ENCODE results near the gene LRPAP1. TPM values are rescaled to one million over a fixed set of nuclear protein-coding genes. Genes with fewer than 3 reads are reported as not detected.

The LRPAP1 gene
- total and polyA plus RNA-seq, 12 donors: 49.9 to 418 (median 345) TPM

- intact Hi-C loops (cut with DNase I): no loop called here
- peak in 1 of 2 donors; percentile 10 for DNase-seq
Measured at GRCh38 chr4:3464349-3464905, 67.8 kb downstream of the LRPAP1 start.

GRCh38 chr4:3463556-3464348 lies 68.5 kb downstream of the LRPAP1 start:
- peak in 1 of 2 donors; percentile 14 for DNase-seq
- TF ChIP-seq CTCF (IDR thresholded peaks at IDR 0.05): no peak
- intact Hi-C loops (cut with DNase I): no loop called here

More at GRCh38 chr4:3464349-3464905, 67.8 kb downstream of the LRPAP1 start:
- WGBS, 2 donors: 60 to 64% methylated on average over 15 of the region's 15 CpGs
- H3K27ac ChIP-seq: peak overlapping the region; percentile 74 to 98 (median 91)
- H3K9me3 ChIP-seq: no peaks in the 10 kb centered on the region
- no peaks in the 10 kb centered on the region for H3K36me3 ChIP-seq
- peak overlapping the region; percentile 49 to 75 (median 61) for H3K4me3 ChIP-seq
- H3K27me3 ChIP-seq: peaks cover 0 to 49% (median 30%) of the 10 kb centered on the region in 7 donors
- TF ChIP-seq CTCF (IDR thresholded peaks at IDR 0.05): no peak
- no peak for ATAC-seq
- peaks cover 5 to 73% (median 18%) of the 10 kb centered on the region in 9 donors for H3K4me1 ChIP-seq

DNA sequence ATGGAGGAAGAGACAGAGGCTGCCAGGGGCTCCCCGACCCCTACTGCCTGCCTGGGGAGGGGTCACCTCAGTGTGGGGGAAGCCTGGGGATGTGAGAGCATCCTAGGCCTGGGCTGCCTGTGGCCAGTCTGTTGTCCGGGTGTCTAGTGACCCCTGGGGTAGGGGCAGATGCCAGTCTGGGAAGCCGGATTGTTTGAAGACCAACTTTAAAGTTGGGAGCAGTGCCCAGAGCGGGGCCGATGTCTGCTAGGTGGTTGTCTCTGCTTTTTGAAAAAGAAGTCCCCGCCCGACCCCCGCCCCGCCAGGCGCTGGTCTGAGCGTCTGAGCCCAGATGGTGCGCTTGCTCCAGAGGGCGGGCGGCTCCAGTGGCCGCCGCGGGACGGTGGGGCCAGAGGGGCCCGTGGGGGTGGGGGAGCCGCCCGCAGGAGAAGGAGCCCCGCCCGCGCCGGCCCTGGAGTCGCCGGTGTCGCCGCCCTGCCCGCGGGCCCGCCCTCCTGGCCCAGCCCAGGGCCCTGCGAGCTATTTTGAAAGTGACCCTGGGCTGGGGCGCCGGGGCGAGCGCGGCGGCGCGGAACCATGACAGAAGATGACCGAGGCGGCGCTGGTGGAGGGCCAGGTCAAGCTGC lies 69.3 kb downstream of the LRPAP1 start, which contains the start of gene DOK7:
Gene DOK7 (plus strand): TSS at position 517 of the 626 bp plus-strand sequence. CDS start 70 bp downstream, at position 587.
- no peaks in the 10 kb centered on the region for H3K36me3 ChIP-seq
- H3K9me3 ChIP-seq: no peaks in the 10 kb centered on the region
- H3K4me1 ChIP-seq: peaks cover 5 to 60% (median 16%) of the 10 kb centered on the region in 9 donors
- TF ChIP-seq CTCF (IDR thresholded peaks at IDR 0.05): no peak
- peak; percentile 36 to 67 (median 46) for ATAC-seq
- intact Hi-C loops (cut with DNase I): no loop called here
- peak; percentile 59 to 69 for DNase-seq
- H3K27ac ChIP-seq: peak within 1 kb of the TSS; percentile 74 to 98 (median 91)
- H3K27me3 ChIP-seq: peaks cover 0 to 49% (median 30%) of the 10 kb centered on the region in 7 donors
- 4% methylated on average over 40 to 44 of the region's 44 CpGs for WGBS, 2 donors
- peak within 1 kb of the TSS; percentile 49 to 75 (median 61) for H3K4me3 ChIP-seq

More at GRCh38 chr4:3463556-3464348, 68.5 kb downstream of the LRPAP1 start:
- peak overlapping the region; percentile 49 to 75 (median 61) for H3K4me3 ChIP-seq
- peak overlapping the region; percentile 74 to 98 (median 91) for H3K27ac ChIP-seq
- peaks cover 0 to 49% (median 30%) of the 10 kb centered on the region in 7 donors for H3K27me3 ChIP-seq
- H3K36me3 ChIP-seq: no peaks in the 10 kb centered on the region
- WGBS, 2 donors: 32 to 34% methylated on average over 39 to 43 of the region's 43 CpGs
- no peaks in the 10 kb centered on the region for H3K9me3 ChIP-seq
- peak in 1 of 8 donors; percentile 3 for ATAC-seq
- H3K4me1 ChIP-seq: peaks cover 5 to 66% (median 16%) of the 10 kb centered on the region in 9 donors

GRCh38 chr4:3462321-3462789 lies 69.9 kb downstream of the LRPAP1 start:
- peaks cover 5 to 54% (median 16%) of the 10 kb centered on the region in 9 donors for H3K4me1 ChIP-seq
- no peak for TF ChIP-seq CTCF (IDR thresholded peaks at IDR 0.05)
- H3K4me3 ChIP-seq: peak overlapping the region in 1 of 10 donors; percentile 75
- peak overlapping the region in 9 of 10 donors; percentile 53 to 98 (median 92) for H3K27ac ChIP-seq
- intact Hi-C loops (cut with DNase I): no loop called here
- ATAC-seq (no peak), DNase-seq (peak in 1 of 2 donors; percentile 18)
- no peaks in the 10 kb centered on the region for H3K9me3 ChIP-seq
- WGBS, 2 donors: 62 to 64% methylated on average over 10 of the region's 10 CpGs
- no peaks in the 10 kb centered on the region for H3K36me3 ChIP-seq
- H3K27me3 ChIP-seq: peaks cover 0 to 49% (median 30%) of the 10 kb centered on the region in 7 donors

Data from heart right ventricle (tissue), 16 donors.